Suppressor macrophage treated with lipopolysaccharide for 1 hour (primary cell): ENCODE data around the gene TIMM8B.
"Not testable (repeated sequence)": the region's sequence is repeated elsewhere in the genome, so short reads cannot be mapped to it uniquely, and the experiment has no call there.

Source experiments
- DNase-seq, 3 donors: peaks; one replicate each; pipeline ENCODE4 v3.0.0-alpha.2; 2020 to 2022

The TIMM8B gene

GRCh38 chr11:112073941-112074811 lies 12.4 kb downstream of the TIMM8B start, which contains the start of the genes NKAPD1 and PIH1D2:
Gene NKAPD1, plus strand, starts transcription at chr11:112074299. Its CDS starts 1,276 bp downstream, at chr11:112075575.
Gene PIH1D2, minus strand, starts transcription at chr11:112074017. Its CDS starts 843 bp downstream, at chr11:112073174.
- DNase-seq: peak; percentile 87 to 93 (median 90)

GRCh38 chr11:112062923-112063322 lies 23.6 kb downstream of the TIMM8B start:
- no peak for DNase-seq

- DNase-seq: no peak
Observed at GRCh38 chr11:112058103-112058502, 28.5 kb downstream of the TIMM8B start.

GRCh38 chr11:112057170-112057569 lies 29.4 kb downstream of the TIMM8B start:
- DNase-seq: no peak

GRCh38 chr11:112051768-112052167 lies 34.8 kb downstream of the TIMM8B start:
- DNase-seq: no peak

- peak; percentile 19 to 69 (median 50) for DNase-seq
Observed at GRCh38 chr11:112050721-112051120, 35.8 kb downstream of the TIMM8B start.

- no peak for DNase-seq
Observed at GRCh38 chr11:112049777-112050176, 36.8 kb downstream of the TIMM8B start.

- DNase-seq: not testable (repeated sequence)
Observed at GRCh38 chr11:112048256-112048655, 38.3 kb downstream of the TIMM8B start.

- DNase-seq: not testable (repeated sequence)
Observed at GRCh38 chr11:112046647-112047046, 39.9 kb downstream of the TIMM8B start.

- no peak for DNase-seq
Observed at GRCh38 chr11:112044961-112045360, 41.6 kb downstream of the TIMM8B start.

- no peak for DNase-seq
Observed at GRCh38 chr11:112042961-112043304, 43.6 kb downstream of the TIMM8B start.

GRCh38 chr11:112042161-112042960 lies 44.2 kb downstream of the TIMM8B start:
- DNase-seq: no peak

- DNase-seq: no peak
Observed at GRCh38 chr11:112037527-112037926, 49.0 kb downstream of the TIMM8B start.
